Ishikawa (cell line): ENCODE measurements around the gene FBXO24.
A peak's percentile ranks its signal among the peaks of the same experiment; 100 is the strongest.

Experiments used
- CEBPB ChIP-seq: IDR thresholded peaks from 2 replicates; pipeline ENCODE4 v1.6.1; 2012
- CREB1 ChIP-seq: IDR thresholded peaks from 2 replicates; pipeline ENCODE4 v1.6.1; 2012; ENCODE audit warnings: low read depth
- EP300 ChIP-seq: IDR thresholded peaks from 2 replicates; pipeline ENCODE4 v1.6.1; 2012; ENCODE audit warnings: borderline replicate concordance
- FOXM1 ChIP-seq: IDR thresholded peaks from 2 replicates; pipeline ENCODE4 v1.6.1; 2012; ENCODE audit warnings: low read depth, borderline replicate concordance
- MAX ChIP-seq: IDR thresholded peaks from 2 replicates; pipeline ENCODE4 v1.6.1; 2012
- RAD21 ChIP-seq: IDR thresholded peaks from 2 replicates; pipeline ENCODE4 v1.6.1; 2012; ENCODE audit warnings: low read depth
- REST ChIP-seq: IDR thresholded peaks from 2 replicates; pipeline ENCODE4 v1.6.1; 2012; ENCODE audit warnings: low read depth, mild to moderate bottlenecking
- TAF1 ChIP-seq: IDR thresholded peaks from 2 replicates; pipeline ENCODE4 v1.6.1; 2012; ENCODE audit warnings: low read depth, mild to moderate bottlenecking
- TCF12 ChIP-seq: IDR thresholded peaks from 2 replicates; pipeline ENCODE4 v1.6.1; 2012; ENCODE audit warnings: low read depth
- TEAD4 ChIP-seq: IDR thresholded peaks from 2 replicates; pipeline ENCODE4 v1.6.1; 2012
- USF1 ChIP-seq: IDR thresholded peaks from 2 replicates; pipeline ENCODE4 v1.6.1; 2012
- YY1 ChIP-seq: IDR thresholded peaks from 2 replicates; pipeline ENCODE4 v1.6.1; 2012; ENCODE audit warnings: low read depth

GRCh38 chr7:100568896-100569844 lies 17.0 kb upstream of the FBXO24 start:
- TF ChIP-seq CEBPB (no peak), FOXM1 (no peak), MAX (no peak), TCF12 (no peak), EP300 (no peak), REST (no peak), CREB1 (no peak), USF1 (0 out of 2 replicates have a peak, but pooled peaks have one; percentile 6), TAF1 (no peak), TEAD4 (no peak), RAD21 (no peak), YY1 (no peak)
